HG03060 (cell line): ENCODE results near the gene STEAP1B.
"Not testable (repeated sequence)": the region's sequence is repeated elsewhere in the genome, so short reads cannot be mapped to it uniquely, and the experiment has no call there.

Experiments used
- ATAC-seq: cut with Tn5 transposase; IDR thresholded peaks from one replicate; pipeline ENCODE4 v1.9.1; 2021; ENCODE audit warnings: low read depth, moderate number of reproducible peaks; ENCODE audit not compliant: unreplicated experiment

The STEAP1B gene

DNA sequence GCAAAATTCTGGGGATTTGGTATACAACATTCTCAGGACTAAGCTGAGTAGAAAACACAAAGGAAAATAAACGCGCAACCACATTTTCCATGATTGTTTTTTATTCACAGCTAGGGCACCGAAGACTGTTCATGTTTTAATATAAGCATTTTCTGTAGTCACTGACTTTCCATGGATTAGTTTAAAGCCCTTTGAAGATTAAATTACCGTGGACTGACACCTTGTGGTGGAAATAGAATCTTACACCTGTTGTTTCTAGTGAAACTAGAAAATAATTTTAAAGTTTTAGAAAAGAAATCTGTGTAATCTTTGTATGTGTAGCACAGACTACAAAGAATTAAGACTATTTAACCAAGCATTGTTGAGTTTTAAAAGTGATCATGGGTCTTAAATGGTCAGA is 1.3 kb upstream of the STEAP1B start:
- not testable (repeated sequence) for ATAC-seq

DNA sequence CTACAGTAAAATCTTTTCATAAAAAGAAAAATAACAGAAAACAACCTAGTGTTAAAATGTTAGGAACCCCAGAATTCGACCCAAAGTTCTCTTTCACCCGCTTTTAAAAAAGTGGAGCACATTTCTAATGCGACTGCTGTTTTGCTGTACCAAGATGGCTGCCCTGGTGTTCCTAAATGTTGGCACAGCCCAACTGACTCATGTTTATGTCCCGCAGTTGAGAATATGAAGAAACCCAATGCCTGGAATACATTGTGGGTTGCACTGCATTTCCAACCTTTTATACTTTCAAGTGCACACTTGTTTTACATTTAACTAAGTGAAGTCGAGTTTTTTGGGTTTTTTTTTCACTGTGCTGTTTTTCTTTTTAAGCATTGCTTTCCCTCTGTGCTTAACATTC is 944 bp downstream of the STEAP1B start:
- no peak for ATAC-seq

DNA sequence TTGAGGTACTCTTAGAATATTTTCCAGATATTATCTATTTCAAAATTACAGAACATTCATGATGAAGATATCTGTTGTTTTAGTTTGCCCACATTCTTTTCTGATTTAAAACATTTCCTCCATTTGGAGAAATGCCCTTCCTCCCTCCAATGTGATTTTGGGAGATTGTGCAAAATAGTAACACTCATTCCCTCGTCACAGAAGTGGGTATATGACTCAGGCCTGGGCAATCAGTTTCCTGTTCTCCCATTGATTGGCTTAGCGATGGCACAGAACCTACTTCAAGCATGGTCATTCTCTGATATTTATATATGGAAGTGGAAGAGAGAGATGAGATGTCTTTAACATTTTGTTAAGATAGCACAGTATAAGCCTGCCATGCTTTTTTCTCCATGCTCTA is 3.1 kb downstream of the STEAP1B start:
- not testable (repeated sequence) for ATAC-seq

DNA sequence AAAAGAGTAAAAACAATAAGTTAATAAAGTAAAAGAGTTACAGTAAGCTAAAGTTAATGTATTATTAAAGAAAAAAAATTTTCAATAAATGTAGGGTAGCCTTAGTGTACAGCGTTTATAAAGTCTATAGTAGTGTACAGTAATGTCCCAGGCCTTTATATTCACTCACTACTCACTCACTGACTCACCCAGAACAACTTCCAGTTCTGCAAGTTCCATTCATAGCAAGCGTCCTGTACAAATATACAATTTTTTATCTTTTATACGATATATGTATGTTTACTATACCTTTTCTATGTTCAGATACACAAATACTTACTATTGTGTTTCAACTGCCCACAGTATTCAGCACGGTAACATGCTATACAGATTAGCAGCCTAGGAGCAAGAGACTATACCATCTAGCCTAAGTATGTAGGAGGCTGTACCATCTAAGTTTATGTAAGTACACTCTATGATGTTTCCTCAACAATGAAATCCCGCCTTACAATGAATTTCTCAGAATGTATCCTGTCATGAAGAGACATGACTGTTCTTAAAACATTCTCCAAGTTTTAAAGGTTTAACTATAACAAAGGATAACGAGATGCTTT is 3.6 kb downstream of the STEAP1B start:
- ATAC-seq, result not testable (repeated sequence)

DNA sequence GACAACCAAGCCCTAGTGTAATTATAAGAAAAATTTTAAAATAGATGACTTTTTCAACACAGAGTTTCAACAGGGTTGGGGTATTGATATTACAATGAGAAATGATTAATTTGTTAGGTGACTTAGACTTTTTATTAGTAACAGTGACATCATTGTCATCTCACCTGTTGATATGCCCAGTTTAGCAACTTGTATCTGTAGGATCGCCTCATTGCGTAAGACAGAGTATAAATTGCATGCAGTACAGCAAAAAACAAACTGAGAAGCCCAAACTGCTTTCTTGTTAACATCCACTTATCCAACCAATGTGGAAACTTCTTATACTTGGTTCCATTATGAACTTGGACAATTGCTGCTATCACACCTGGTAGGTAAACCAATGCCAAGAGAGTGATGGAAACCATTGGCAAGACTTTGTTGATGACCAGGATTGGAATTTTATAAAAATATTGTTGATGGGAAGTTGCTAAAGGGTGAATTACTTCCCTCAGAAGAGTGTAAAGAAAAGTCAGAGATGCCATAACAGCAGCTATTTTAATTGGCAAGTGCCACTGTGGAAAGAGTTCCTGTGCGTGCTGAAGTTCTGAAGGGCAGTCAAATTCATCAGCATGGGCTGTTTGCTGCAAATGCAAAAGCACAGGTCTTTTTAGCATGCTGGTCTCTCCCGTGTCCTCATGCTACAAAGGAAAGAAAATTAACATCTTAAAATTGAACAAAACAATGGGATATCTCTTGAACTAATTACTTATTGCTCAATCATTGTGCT is 6.6 kb downstream of the STEAP1B start:
- ATAC-seq, result not testable (repeated sequence)

DNA sequence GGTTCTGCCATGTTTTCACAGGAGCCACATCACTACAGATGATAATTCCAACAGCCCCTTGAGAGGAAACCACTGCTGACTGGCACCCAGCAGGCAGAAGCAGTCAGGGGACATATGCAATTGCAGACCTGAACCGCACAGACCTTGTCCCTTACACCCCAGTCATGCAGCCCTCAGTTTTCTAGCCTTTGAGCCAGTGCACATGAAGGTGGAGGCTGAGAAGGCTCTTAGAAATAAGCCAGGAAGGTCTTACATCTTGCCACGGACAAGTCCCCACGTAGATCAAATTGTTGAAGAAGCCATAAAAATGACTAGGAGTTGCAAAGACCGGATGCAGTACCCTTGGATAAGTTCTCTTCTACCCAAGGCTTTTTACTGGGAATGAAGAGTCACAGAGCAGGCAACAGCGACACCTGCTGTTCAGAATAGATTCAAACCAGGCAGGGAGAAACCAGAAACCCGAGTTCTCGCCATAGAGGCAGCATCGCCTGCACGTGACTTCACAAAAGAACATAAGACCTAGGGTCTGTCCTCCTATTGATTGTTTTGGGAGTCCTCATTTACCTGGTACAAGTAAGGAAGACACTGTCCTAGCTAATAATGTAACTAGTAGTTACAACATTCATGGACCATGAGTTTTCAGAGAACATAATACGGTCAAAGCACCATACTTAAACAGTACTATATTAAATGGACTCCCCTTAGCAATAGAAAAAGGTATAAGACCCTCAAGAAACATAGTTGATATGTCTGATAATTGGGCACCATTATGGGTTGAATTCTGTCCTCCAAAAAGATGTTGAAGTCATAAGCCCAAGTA is 11.1 kb downstream of the STEAP1B start:
- no peak for ATAC-seq

DNA sequence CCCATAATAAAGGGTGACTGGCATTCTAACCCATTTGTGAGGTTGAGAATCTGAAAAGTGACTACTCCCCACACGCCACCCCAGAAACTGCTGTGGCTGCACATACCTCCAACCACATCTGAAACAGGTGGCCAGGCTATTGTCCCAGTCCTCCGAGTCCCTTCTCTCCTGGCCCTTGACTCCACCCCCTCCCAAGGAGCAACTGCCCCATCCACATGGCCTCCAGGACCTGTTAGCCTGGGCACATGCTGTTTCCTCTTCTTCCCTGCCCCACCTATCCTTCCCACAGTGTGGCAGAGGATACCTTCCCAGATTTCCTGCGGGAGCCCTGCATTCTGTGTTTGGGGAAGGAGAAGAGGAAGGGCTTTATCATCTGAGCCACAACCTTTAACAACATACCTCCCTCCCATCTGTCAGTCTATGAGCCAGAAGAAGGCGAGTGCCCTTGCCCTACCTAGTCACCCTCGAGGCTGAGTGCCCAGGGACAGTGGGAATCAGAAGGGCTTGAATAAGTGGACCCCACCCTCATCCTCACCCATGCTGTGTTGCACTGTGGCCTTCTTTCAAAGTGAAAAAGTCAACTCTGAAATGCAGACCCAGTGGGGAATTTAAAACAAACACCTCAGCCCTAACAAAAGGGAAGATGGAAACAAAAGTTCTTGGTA is 11.9 kb downstream of the STEAP1B start:
- no peak for ATAC-seq

DNA sequence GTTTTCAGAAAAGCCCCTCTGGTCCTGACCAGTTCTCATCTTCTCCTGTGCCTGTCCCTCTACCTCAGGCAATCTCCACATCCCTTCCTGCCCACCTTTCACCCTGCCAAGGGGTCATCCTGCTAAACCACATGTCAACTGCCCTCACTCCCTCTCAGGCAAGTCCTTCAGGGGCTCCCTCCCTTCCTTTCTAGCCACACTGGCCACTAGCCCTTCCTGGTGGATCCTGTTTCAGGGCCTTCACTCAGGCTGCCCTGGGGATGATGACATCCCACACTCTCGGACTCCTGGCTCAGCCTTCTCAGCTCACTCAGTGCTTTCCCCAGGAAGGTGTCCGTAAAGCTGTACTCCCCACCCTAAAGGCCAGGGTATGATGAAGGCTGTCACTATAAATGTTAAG is 13.4 kb downstream of the STEAP1B start:
- no peak for ATAC-seq

DNA sequence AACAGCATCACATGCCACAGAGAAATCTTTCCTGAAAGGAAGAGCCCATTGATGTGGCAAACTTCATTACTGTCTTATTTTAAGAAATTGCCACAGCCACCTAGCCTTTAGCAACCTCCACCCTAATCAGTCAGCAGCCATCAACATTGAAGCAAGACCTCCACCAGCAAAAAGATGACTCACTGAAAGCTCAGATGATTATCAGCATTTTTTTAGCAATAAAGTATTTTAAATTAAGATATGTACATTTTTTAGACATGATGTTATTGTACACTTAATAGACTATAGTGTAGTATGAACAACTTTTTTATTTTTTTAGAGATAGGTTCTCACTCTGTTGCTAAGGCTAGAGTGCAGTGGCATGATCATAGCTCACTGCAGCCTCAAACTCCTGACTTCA is 14.8 kb downstream of the STEAP1B start:
- no peak for ATAC-seq

DNA sequence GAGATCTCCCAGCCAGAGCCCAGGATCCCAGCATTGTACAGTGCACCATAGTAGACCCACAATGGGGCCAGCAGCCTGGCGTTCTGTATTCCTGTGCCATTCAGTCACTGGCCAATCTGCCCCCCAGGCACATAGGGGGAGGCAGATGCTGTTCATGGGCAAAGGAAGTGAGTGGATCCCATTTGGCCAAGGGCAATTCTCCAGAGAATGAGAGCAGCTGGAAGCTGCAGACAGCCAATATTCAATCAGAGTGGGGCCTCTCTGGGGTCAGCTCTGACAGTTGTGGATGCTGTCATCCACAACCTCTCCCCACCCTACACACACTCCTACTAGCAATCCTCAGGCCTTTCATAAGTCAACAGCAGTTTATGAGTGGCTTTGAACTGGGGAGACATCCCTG is 17.5 kb downstream of the STEAP1B start:
- ATAC-seq, result no peak

DNA sequence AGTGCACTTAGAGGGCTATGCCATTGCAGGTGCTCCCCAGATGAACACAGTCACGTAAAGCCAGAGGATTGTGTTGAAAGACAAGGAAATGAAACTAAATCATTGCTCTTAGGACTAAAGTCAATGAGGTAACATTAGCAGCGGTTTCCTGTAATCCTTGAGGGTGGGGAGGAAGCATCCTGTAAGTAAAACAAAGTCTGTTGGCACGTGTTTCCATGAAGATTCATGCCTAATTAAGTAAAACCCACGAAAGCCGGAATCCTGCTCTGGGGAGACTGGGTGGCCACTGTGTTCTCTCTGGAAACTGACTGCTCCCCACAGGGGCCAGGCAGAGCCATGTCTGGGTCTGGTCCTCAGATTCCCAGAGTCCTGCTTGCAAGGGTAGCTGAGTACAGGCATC is 18.3 kb downstream of the STEAP1B start:
- ATAC-seq, result no peak

DNA sequence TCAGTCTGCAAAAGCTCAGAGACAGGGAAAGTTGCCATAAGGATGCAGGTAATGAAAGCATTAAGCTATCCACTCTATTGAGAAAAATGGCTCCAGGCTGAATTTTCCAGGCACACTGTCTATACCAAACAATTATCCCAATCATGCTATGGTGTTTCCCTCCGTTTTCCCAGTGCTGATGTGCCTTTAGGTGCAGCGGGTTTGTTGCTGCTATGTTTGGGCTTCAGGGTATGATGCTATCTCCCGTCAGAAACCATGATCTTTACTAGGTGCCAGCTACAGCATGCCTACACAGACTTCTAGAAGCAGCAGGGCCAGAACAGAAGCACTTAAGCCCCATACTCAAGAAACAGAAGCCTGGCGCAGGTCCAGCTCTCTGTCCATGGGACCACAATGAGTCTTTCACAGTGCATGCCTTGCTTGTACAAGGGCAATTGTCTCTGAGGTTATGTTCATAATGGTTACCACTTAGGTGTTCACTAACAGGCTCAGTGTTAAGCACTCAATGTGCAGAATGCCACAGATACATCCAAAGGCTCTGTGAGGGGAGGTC is 19.4 kb downstream of the STEAP1B start:
- ATAC-seq, result no peak

DNA sequence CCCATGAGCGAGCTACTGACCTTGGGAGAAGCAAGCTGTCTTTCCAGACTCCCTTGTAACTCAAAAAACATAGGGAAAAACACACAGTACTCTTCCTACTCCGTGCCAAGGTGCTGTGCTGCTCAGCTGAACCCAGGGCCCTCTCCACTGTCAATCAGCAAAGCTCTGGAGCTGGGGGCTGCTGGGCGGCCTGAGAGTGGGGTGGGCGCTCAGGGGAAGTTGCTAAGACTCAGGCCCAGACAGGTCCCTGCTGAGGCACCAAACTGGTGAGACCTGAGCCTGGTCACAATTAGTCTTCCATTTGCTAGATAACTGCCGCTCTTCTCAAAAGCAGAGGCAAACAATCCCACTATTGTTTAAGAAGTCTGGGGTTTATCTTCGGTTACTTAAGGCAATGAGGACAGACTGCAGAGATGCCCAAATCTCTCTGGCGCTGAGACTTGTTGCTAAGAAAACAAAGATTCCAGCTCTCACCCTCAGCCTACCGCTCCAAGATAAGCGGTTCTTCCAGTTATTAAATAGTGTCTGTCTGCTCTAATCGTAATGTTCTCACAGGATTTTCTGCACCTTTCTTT is 22.0 kb downstream of the STEAP1B start:
- ATAC-seq, result no peak

DNA sequence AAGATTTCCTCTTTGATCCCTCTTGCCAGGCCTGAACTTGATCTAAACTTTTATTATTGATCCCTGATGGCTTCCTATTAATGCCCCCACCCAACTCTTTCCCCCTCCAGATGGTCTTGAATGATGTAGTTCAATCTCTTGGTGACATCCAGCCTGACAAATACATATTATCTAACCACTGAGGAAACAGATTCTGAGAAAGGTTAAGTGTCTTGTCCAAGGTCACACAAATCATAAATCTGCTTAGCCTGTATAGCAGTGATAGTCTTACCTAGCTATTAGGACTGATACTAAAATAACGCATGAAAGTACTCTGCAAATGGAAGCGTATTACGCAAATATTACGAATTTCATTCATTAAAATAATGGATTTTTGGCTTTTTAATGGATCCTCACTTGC is 22.7 kb downstream of the STEAP1B start:
- ATAC-seq, result no peak

DNA sequence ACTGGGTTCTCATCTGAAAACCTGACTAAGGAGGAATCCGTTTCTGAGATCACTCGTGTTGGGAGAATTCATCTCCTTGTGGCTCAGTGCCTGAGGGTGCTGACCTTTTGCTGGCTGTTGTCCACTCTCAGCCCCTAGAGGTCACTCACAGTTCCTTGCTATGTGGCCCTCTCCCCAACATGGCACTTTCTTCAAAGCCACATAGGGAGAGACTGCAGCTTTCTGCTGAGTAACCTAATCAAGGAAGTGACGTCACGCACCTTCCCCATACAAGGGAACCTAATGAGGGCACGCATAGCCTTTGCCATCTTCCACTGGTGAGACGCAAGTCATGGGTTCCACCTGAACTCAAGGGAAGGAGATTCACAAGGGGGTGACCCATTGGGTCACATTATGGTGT is 23.2 kb downstream of the STEAP1B start:
- no peak for ATAC-seq

DNA sequence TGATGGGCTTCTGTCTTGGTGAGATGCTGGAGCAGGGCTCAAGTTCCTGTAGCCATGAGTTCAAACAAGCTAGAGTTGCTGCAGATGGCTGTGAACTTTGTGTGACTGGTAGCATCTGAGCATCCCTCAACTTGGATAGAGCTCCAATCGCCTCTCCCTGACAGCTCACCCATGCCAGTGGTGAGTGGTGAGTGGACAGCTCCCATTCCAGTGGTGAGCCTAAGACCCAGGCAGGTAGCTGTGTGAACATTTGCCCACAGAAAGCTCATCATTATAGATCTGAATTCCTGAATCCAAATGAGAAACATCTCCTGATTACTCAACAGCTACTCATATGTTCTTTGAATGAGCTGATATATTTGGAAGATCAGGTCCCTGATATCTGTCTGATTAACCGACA is 25.3 kb downstream of the STEAP1B start:
- ATAC-seq, result no peak

DNA sequence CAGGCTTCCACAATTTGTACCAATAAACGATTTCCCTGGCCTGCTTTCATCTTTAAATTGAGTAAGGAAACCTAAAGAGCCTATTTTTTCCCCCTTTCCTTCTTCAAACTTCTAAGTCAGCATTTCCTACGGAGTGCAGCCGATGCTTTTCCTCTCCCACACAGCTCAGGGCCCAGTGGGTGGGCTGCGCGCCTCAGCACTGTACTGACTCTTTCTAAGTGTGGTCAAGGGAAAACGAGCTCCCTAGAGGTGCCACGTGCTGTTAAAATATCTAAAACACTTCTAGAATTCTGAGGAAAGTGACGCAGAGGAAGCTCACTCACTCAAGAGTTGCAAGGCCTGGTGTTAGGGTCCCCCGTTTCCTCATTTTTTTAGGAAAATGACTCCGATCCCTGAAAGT is 29.0 kb downstream of the STEAP1B start:
- ATAC-seq, result no peak

DNA sequence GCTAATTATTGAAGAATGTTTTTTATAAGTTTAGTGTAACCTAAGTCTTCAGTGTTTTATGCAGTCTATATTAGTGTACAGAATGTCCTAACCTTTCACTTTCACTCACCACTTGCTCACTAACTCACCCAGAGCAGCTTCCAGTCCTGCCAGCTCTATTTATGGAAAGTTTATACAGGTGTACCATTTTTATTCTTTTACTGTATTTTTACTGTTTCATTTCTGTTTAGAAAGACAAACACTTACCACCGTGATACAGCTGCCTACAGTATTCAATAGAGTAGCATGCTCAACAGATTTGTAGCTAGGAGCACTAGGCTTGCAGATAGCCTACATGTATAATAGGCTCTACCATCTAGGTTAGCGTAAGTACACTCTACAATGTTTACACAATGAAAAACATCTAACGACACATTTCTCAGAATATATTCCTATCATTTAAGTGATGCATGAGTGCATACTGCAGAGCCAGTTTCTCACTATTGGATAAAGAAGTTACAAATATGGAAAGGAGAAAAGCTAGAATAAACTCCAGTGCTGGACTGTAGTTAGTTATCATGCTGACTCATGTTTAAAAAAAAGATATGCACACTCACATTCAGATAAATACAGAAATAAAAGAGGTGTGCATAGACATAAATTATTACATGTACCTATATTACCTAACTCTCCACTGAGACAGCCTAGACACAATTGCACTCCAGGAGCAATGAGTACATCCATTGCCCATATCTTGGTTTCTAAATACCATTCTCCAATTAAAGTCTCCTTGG is 30.4 kb downstream of the STEAP1B start:
- no peak for ATAC-seq

DNA sequence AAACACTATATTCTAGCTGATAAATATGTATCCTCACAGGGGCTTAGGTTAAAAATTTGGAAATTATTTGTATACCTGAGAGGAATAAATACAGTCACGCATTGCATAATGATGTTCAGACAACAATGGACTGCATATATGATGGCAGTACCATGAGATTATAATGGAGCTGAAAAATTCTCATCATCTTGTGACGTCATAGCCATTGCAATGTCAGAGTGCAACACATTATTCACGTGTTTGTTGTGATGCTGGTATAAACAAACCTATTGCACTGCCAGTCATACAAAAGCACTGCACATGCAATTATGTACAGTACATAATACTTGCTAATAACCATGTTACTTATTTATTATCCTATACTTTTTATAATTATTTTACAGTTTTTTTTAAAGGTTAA is 31.4 kb downstream of the STEAP1B start:
- no peak for ATAC-seq

DNA sequence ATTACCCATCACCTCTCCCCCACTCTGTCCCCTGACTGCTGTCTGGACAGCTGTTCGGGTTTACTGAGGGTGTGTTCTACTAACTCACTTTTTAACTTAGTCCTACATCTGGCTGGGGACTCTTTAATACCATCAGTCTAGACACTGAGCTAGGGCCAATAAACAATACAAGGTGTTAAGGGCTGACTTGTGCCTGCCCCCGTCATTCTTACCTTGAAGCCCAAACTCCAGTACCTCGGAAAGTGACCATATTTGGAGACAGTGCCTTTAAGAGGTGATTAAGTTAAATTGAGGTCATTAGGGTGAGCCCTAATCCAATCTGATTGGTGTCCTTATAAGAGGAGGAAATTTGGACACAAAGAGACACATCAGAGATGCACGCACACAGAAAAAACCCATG is 35.7 kb downstream of the STEAP1B start:
- no peak for ATAC-seq
